Vagina (tissue), 2 donors: ENCODE measurements around the gene MAP2K7. TPM values are rescaled to one million over a fixed set of nuclear protein-coding genes. Genes with fewer than 3 reads are reported as not detected.

Source experiments
- DNase-seq, 2 donors: peaks; one replicate each; pipeline ENCODE4 v3.0.0-alpha.2; 2017; ENCODE audit errors: extremely low spot score in 2 of 2
- H3K27ac ChIP-seq: fragments of 200-600 bp; sonication (generic); one replicate; pipeline ENCODE4 v1.5.1; 2019
- H3K27me3 ChIP-seq: fragments of 200-600 bp; sonication (generic); one replicate; pipeline ENCODE4 v1.5.1; 2019
- H3K36me3 ChIP-seq, 2 donors: fragments of 200-600 bp; sonication (generic); one replicate each; pipeline ENCODE4 v1.5.1; 2017 to 2019
- H3K4me1 ChIP-seq: fragments of 200-600 bp; sonication (generic); one replicate; pipeline ENCODE4 v1.5.1; 2019
- H3K4me3 ChIP-seq, 2 donors: fragments of 200-600 bp; sonication (generic); 1 replicate in 1 of 2; 2 replicates in 1 of 2; pipeline ENCODE4 v1.5.1; 2016 to 2019
- H3K9me3 ChIP-seq: fragments of 200-600 bp; sonication (generic); one replicate; pipeline ENCODE4 v1.5.1; 2019
- POLR2A ChIP-seq, 2 donors: fragments of 450-650 bp; IDR thresholded peaks; one replicate each; pipeline ENCODE4 v1.6.1; 2017; ENCODE audit warnings: antibody characterized with exemption in 2 of 2, mild to moderate bottlenecking in 2 of 2, moderate library complexity in 2 of 2
- POLR2AphosphoS5 ChIP-seq, 2 donors: sonication (generic); formaldehyde crosslinking; IDR thresholded peaks; one replicate each; pipeline ENCODE4 v1.9.0; 2017; ENCODE audit warnings: antibody characterized with exemption in 2 of 2, mild to moderate bottlenecking in 2 of 2, low read depth in 1 of 2; ENCODE audit not compliant: insufficient read depth in 1 of 2
- intact Hi-C: fragments of 100-400 bp; cut with DNase I; formaldehyde crosslinking; loops from one replicate; pipeline ENCODE4 v1.15.1; 2023
- total RNA-seq: library from RNA; depleted of rRNA; stranded (reverse); fragments of >200 nt; gene quantifications from one replicate; pipeline ENCODE4 v1.2.3, GENCODE V29; 2016
- TF ChIP-seq, protein P1 (sequence below), 3 experiments: fragments of 450-650 bp in 2 of 3; fragments of 200-600 bp in 1 of 3; sonication (generic) in 1 of 3; IDR thresholded peaks; one replicate each; pipeline ENCODE4 v1.5.1; 2017 to 2019; ENCODE audit warnings: antibody characterized with exemption in 3 of 3, mild to moderate bottlenecking in 2 of 3, moderate library complexity in 2 of 3

MAP2K7 gene
- total RNA-seq: 26.8 TPM

DNA sequence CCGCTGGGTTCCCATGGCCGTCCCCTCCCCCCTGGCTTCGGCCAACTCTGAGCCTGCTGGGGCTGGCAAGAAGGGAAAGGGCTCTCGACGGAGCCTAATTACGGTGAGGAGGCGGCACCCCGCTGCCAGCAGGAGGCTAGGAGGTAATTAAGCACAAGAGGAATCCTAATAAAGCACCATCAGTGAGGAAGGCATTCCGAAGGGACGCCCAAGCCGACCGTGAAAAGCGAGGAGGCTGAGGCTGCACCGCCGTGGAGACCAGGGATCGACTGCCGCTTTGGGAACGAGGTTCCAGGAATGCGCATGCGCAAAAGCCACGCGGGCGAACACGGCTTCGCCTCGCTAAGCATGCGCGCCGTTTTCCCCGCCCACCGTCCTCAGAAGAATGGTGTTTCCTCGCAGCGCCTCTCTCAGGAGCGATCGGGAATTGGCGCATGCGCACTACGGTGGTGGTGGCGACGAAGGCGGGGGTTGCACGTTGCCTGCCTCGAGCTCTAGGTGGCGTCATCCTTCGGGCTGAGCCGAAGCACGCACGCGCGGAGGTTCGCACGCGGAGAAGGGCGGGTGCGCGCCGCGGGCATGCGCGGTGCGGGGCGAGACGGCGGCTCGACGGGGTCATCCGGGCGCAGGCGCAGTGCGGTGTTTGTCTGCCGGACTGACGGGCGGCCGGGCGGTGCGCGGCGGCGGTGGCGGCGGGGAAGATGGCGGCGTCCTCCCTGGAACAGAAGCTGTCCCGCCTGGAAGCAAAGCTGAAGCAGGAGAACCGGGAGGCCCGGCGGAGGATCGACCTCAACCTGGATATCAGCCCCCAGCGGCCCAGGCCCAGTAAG is at the start of gene MAP2K7:
Gene MAP2K7 (plus strand): TSS at position 634 of the 830 bp plus-strand sequence. CDS start 68 bp downstream, at position 702.
- TF ChIP-seq, protein P1, sequence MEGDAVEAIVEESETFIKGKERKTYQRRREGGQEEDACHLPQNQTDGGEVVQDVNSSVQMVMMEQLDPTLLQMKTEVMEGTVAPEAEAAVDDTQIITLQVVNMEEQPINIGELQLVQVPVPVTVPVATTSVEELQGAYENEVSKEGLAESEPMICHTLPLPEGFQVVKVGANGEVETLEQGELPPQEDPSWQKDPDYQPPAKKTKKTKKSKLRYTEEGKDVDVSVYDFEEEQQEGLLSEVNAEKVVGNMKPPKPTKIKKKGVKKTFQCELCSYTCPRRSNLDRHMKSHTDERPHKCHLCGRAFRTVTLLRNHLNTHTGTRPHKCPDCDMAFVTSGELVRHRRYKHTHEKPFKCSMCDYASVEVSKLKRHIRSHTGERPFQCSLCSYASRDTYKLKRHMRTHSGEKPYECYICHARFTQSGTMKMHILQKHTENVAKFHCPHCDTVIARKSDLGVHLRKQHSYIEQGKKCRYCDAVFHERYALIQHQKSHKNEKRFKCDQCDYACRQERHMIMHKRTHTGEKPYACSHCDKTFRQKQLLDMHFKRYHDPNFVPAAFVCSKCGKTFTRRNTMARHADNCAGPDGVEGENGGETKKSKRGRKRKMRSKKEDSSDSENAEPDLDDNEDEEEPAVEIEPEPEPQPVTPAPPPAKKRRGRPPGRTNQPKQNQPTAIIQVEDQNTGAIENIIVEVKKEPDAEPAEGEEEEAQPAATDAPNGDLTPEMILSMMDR (IDR thresholded peaks at IDR 0.05): peak; percentile 13 to 70 (median 37)
- TF ChIP-seq POLR2A (IDR thresholded peaks at IDR 0.05) (peak in 1 of 2 donors; percentile 84), POLR2AphosphoS5 (IDR thresholded peaks at IDR 0.05; ENCODE audit: insufficient read depth in 1 of 2, low read depth in 1 of 2) (peak; percentile 95 to 97)
- DNase-seq: peak; percentile 99 to 100
- Histone ChIP-seq H3K27ac (peak within 1 kb of the TSS; percentile 91), H3K9me3 (no peaks in the 10 kb centered on the region), H3K4me1 (peaks cover 69% of the 10 kb centered on the region), H3K36me3 (peaks cover 0 to 9% of the 10 kb centered on the region in 2 donors), H3K27me3 (no peaks in the 10 kb centered on the region), H3K4me3 (peak within 1 kb of the TSS; percentile 86 to 99)
- intact Hi-C loops: no loop called here

DNA sequence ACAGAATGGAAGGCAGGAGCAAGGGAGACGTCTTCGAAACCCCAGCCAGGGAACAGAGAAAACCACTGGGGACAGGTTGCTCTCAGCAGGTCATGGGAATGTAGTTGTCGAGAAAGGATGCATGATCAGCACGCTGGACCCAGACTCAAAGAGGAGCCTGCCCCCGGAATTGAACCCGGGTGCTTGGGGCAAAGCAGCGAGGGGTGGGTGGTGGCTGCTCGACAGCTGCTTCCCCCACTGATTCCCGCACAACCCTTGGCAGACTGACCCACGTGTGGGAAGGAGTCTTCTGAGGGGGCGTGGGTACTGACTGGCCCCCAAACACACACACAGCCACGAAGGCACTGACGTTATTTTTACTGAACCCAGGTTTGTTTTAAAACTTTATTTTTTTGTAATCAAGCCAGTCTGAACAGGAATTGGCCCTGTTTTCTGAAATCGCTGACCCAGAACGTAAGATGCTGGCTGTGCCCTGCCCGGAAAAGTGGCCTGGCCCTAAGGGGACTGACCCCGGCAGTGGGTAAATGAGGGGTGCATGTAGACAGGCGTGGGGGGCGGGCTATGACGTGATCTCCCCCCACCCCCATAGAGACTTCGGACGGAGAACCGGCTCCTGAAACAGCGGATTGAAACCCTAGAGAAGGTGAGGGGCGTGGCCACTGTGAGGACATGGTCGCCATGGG is 48.1 kb upstream of the MAP2K7 start:
- Histone ChIP-seq H3K27ac (no peak overlapping the region), H3K9me3 (no peaks in the 10 kb centered on the region), H3K4me1 (peaks cover 8% of the 10 kb centered on the region), H3K4me3 (no peak overlapping the region), H3K27me3 (no peaks in the 10 kb centered on the region), H3K36me3 (no peaks in the 10 kb centered on the region)
- DNase-seq: no peak
- intact Hi-C loops: no loop called here
- TF ChIP-seq, protein P1 (IDR thresholded peaks at IDR 0.05): no peak
- TF ChIP-seq POLR2A (IDR thresholded peaks at IDR 0.05) (no peak), POLR2AphosphoS5 (IDR thresholded peaks at IDR 0.05; ENCODE audit: insufficient read depth in 1 of 2, low read depth in 1 of 2) (no peak)

DNA sequence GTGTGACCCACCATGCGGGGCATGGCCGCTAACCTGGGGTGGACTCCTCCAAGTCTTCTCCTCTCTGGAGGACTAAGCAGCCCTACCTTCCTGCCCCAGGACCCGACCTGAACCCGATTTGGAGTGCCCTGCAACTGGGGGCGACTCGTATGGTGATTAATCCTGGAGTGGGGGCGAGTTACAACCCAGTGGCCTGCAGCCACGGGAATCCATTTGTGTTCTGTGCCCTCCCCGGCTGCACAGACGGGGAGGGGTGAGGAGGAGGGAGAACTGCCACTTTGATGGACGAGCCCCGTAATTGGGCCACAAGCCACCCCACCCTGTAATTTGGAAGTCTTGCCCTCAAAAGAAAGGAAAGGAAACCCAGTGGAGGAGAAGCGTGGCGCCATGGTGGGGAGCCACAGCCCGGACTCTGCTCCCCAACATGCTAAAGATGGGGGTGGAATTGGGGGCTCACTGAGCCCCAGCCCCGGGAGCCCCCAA is 47.5 kb upstream of the MAP2K7 start:
- TF ChIP-seq, protein P1 (IDR thresholded peaks at IDR 0.05): no peak
- TF ChIP-seq POLR2A (IDR thresholded peaks at IDR 0.05) (no peak), POLR2AphosphoS5 (IDR thresholded peaks at IDR 0.05; ENCODE audit: insufficient read depth in 1 of 2, low read depth in 1 of 2) (no peak)
- no peak overlapping the region for H3K27ac ChIP-seq
- no peak for DNase-seq
- H3K27me3 ChIP-seq: no peaks in the 10 kb centered on the region
- H3K9me3 ChIP-seq: no peaks in the 10 kb centered on the region
- intact Hi-C loops: no loop called here
- H3K4me3 ChIP-seq: no peak overlapping the region
- H3K36me3 ChIP-seq: no peaks in the 10 kb centered on the region
- peaks cover 8% of the 10 kb centered on the region for H3K4me1 ChIP-seq

DNA sequence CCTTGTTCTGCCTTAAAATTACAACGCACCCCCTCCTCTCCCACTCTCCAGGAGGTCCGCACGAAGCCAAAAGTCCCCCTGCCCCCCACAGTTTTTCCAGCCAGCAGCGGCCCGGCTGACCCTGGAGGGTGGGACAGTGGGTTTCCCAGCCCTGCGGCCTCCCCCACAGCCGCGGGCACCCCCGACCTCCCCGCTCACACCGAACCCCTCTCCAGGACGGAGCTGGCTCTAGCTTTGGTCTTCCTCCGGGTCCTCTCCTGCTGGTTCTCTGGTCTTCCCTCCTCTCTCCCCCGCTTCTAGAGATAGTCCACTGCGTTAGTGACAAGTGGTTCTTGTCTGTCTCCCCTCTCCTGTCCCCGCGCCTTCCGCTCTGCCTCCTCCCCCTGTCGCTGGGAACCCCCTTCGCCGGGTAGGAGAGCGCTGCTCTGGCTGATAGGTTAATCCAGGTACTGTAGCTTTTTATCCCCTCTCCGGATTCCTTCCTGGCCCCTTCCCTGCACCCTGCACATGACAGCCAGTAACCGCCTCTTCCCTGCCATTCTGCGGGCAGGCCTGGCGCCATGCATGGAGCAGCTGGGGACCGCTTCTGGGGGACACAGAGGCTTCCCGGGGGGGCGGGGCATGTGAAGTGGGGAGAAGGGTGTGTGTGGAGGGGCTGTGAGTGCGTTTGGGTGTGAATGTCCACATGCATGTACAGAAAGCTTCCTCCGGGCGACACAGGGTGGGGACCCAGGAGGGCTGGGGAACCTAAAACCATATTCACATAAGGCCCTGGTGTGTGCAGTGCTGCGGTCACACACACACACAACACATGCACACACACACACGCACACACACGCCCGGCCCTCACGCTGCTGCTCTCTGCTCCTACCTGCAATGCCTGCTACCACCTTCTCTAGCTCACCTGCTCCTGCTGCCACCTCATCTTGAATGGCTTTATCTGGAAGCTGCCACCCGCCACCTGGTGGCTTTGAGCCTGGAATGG is 46.7 kb upstream of the MAP2K7 start:
- TF ChIP-seq POLR2A (IDR thresholded peaks at IDR 0.05): no peak
- TF ChIP-seq, protein P1 (IDR thresholded peaks at IDR 0.05): no peak
- TF ChIP-seq POLR2AphosphoS5 (IDR thresholded peaks at IDR 0.05; ENCODE audit: insufficient read depth in 1 of 2, low read depth in 1 of 2): no peak
- H3K27ac ChIP-seq: no peak overlapping the region
- H3K36me3 ChIP-seq: no peaks in the 10 kb centered on the region
- intact Hi-C loops: no loop called here
- H3K4me3 ChIP-seq: no peak overlapping the region
- peaks cover 11% of the 10 kb centered on the region for H3K4me1 ChIP-seq
- H3K27me3 ChIP-seq: no peaks in the 10 kb centered on the region
- H3K9me3 ChIP-seq: no peaks in the 10 kb centered on the region
- DNase-seq: no peak
